K562 (cell line): Measurements from ENCODE around the gene TRIM65. TPM values are rescaled to one million over a fixed set of nuclear protein-coding genes. Genes with fewer than 3 reads are reported as not detected.

ENCODE experiments used
- ELF4 ChIP-seq: fragments of 450-650 bp; formaldehyde crosslinking; IDR thresholded peaks from 2 replicates; pipeline ENCODE4 v1.4.0; 2022; ENCODE audit warnings: missing genetic modification characterization
- GABPB2 ChIP-seq: fragments of 250-450 bp; sonication (Bioruptor Pico); conservative IDR thresholded peaks from 2 replicates; pipeline ENCODE4 v1.5.1; 2021; ENCODE audit warnings: mild to moderate bottlenecking
- ILK ChIP-seq: fragments of 450-650 bp; IDR thresholded peaks from 2 replicates; pipeline ENCODE4 v1.6.1; 2016; ENCODE audit warnings: missing genetic modification characterization, low read depth, mild to moderate bottlenecking, missing compliant biosample characterization, moderate library complexity, borderline replicate concordance
- JUN ChIP-seq, 2 experiments: sonication (generic) in 1 of 2; formaldehyde crosslinking in 1 of 2; IDR thresholded peaks; 2 replicates each; pipeline versions ENCODE4 v1.6.1 to v1.8.0; 2012 to 2022; ENCODE audit warnings: borderline replicate concordance in 2 of 2, mild to moderate bottlenecking in 2 of 2, improper control_type of control experiment in 1 of 2, low read depth in 1 of 2, low read length in 1 of 2, missing genetic modification reagents in 1 of 2
- KDM4B ChIP-seq, 2 experiments: fragments of 450-650 bp in 1 of 2; sonication (generic) in 1 of 2; IDR thresholded peaks; 2 replicates each; pipeline ENCODE4 v1.6.1; 2016 to 2017; ENCODE audit warnings: borderline replicate concordance in 2 of 2, antibody characterized with exemption in 1 of 2, low read depth in 1 of 2, mild to moderate bottlenecking in 1 of 2
- MTA1 ChIP-seq: fragments of 450-650 bp; IDR thresholded peaks from 2 replicates; pipeline ENCODE4 v1.6.1; 2017; ENCODE audit warnings: borderline replicate concordance
- MTA2 ChIP-seq: fragments of 450-650 bp; IDR thresholded peaks from 2 replicates; pipeline ENCODE4 v1.6.1; 2016; ENCODE audit warnings: low read depth
- PRMT5 ChIP-seq: sonication (generic); formaldehyde crosslinking; IDR thresholded peaks from 2 replicates; pipeline ENCODE4 v1.5.0; 2020; ENCODE audit warnings: missing genetic modification reagents
- RBM14 ChIP-seq: fragments of 200-400 bp; formaldehyde crosslinking; IDR thresholded peaks from 2 replicates; pipeline ENCODE4 v1.6.1; 2018; ENCODE audit warnings: low read depth, mild to moderate bottlenecking, low read length, moderate library complexity, borderline replicate concordance; ENCODE audit not compliant: insufficient read depth
- SIN3A ChIP-seq, 2 experiments: fragments of 150-350 bp in 1 of 2; IDR thresholded peaks; 2 replicates each; pipeline ENCODE4 v1.6.1; 2011 to 2016; ENCODE audit warnings: borderline replicate concordance in 2 of 2, low read depth in 2 of 2, low read length in 2 of 2, mild to moderate bottlenecking in 2 of 2, moderate library complexity in 2 of 2; ENCODE audit not compliant: control insufficient read depth in 1 of 2
- SMARCA5 ChIP-seq: fragments of 450-650 bp; IDR thresholded peaks from 2 replicates; pipeline ENCODE4 v1.6.1; 2016
- TARDBP ChIP-seq: fragments of 450-650 bp; IDR thresholded peaks from 2 replicates; pipeline ENCODE4 v1.6.1; 2016
- TEAD2 ChIP-seq: fragments of 450-650 bp; IDR thresholded peaks from 2 replicates; pipeline ENCODE4 v1.6.1; 2016; ENCODE audit warnings: missing genetic modification characterization, control low read depth, missing compliant biosample characterization
- ZNF347 ChIP-seq: fragments of 450-650 bp; formaldehyde crosslinking; IDR thresholded peaks from 2 replicates; pipeline ENCODE4 v1.4.0; 2020; ENCODE audit warnings: low read depth, mild to moderate bottlenecking, moderate library complexity
- ZNF507 ChIP-seq: conservative IDR thresholded peaks from 2 replicates; pipeline ENCODE4 v1.6.1; 2017; ENCODE audit warnings: missing genetic modification characterization, missing compliant biosample characterization
- polyA plus RNA-seq, 8 experiments: library from polyadenylated mRNA; depleted of rRNA in 4 of 8; stranded (reverse) in 5 of 8; unstranded in 3 of 8; fragments of >200 nt; fragmentation: Nextera tagmentation in 2 of 8; fragmentation: Illumina TruSeq in 1 of 8; extraction: Ambion mirVana in 2 of 8; extraction: Trizol in 1 of 8; gene quantifications; 2 replicates each; pipeline versions ENCODE4 v1.2.1 to v1.2.3, GENCODE V29; 2011 to 2014; ENCODE audit warnings: inconsistent platforms in 1 of 8, missing spikeins in 1 of 8
- total RNA-seq, 7 experiments: library from RNA; depleted of rRNA in 6 of 7; stranded (reverse); fragments of >200 nt in 6 of 7; fragmentation: Illumina TruSeq in 2 of 7; extraction: Trizol in 2 of 7; gene quantifications; 2 replicates each; pipeline versions ENCODE4 v1.2.1 to v1.2.3, GENCODE V29; 2011 to 2021; ENCODE audit warnings: low replicate concordance in 1 of 7
- TF ChIP-seq, protein P1 (sequence below): fragments of 250-450 bp; sonication (Bioruptor Pico); IDR thresholded peaks from 2 replicates; pipeline ENCODE4 v1.8.0; 2022; ENCODE audit warnings: inconsistent platforms, mild to moderate bottlenecking, moderate library complexity, borderline replicate concordance
- TF ChIP-seq, protein P2 (sequence below), 3 experiments: fragments of 200-800 bp in 1 of 3; sonication (Bioruptor generic) in 1 of 3; sonication (generic) in 1 of 3; formaldehyde crosslinking in 1 of 3; IDR thresholded peaks; 2 replicates each; pipeline versions ENCODE4 v1.6.1 to v1.8.0; 2016 to 2022; ENCODE audit warnings: mild to moderate bottlenecking in 2 of 3, missing compliant biosample characterization in 2 of 3, missing genetic modification characterization in 2 of 3, missing genetic modification reagents in 1 of 3
- TF ChIP-seq, protein P3 (sequence below): fragments of 450-650 bp; formaldehyde crosslinking; IDR thresholded peaks from 2 replicates; pipeline ENCODE4 v1.4.0; 2020; ENCODE audit warnings: mild to moderate bottlenecking, mixed read lengths
- TF ChIP-seq, protein P4 (sequence below): fragments of 450-650 bp; IDR thresholded peaks from 2 replicates; pipeline ENCODE4 v1.6.1; 2018; ENCODE audit warnings: mild to moderate bottlenecking, low read depth; ENCODE audit not compliant: partially characterized antibody

Gene TRIM65
- total and polyA plus RNA-seq, 9 of the 15 experiments (the other 6 are each of a cell fraction or from before 2014, with no cell fraction given) = 2.8 to 45.7 (median 22.9) TPM

DNA sequence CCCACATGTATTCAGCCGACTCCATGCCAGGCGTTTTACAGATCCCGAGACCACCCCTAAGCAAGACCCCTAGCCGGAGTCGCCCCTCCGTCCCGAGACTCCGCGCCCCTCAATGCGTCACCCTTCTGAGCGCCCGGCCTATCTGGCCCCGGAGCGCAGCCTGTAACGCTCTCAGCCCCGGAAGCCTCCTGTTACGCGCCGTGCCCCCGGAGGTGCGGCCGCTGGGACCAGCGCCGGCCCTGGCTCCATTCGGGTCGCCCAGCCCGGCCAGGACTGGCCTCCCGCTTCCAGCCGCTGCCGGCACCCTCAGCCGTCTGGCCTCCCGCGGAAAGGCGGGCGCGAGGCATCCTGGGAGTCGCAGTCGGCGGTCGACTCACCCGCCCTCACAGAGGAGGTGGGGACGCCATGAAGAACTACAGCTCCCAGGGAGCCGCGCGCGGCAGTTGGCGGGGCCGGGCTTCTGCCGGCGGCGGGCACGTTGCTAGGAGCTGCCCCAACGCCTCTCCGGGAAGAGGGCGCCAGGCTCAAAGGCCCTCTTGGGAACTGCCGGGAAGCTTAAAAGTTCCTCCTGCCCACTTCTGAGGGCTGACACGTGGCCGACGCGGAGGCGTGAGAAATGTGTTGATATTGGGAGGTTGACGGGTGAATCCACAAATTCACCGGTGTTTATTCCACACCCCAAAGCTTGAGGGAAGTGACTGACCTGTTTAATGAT, 44.1 kb upstream of the TRIM65 start, which contains the start of gene FBF1 (continued):
- TF ChIP-seq, protein P1, sequence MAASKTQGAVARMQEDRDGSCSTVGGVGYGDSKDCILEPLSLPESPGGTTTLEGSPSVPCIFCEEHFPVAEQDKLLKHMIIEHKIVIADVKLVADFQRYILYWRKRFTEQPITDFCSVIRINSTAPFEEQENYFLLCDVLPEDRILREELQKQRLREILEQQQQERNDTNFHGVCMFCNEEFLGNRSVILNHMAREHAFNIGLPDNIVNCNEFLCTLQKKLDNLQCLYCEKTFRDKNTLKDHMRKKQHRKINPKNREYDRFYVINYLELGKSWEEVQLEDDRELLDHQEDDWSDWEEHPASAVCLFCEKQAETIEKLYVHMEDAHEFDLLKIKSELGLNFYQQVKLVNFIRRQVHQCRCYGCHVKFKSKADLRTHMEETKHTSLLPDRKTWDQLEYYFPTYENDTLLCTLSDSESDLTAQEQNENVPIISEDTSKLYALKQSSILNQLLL = no peak
- TF ChIP-seq ELF4 (CRISPR knock-in tag) = no peak
- TF ChIP-seq, protein P2, sequence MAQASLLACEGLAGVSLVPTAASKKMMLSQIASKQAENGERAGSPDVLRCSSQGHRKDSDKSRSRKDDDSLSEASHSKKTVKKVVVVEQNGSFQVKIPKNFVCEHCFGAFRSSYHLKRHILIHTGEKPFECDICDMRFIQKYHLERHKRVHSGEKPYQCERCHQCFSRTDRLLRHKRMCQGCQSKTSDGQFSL (CRISPR knock-in tag; IDR thresholded peaks at IDR 0.05) = no peak
- TF ChIP-seq, protein P2 (tag; IDR thresholded peaks at IDR 0.05) = no peak
- no peak for TF ChIP-seq ZNF507 (tag)
- TF ChIP-seq PRMT5 (CRISPR knock-in tag) = no peak
- 0 out of 2 replicates have a peak, but pooled peaks have one; percentile 17 for TF ChIP-seq MTA2
- no peak for TF ChIP-seq TEAD2 (tag)
- TF ChIP-seq KDM4B (IDR thresholded peaks at IDR 0.05; ENCODE audit: borderline replicate concordance in 2 of 2, low read depth in 1 of 2) = 0 out of 4 replicates have a peak, but pooled peaks of 1 of the 2 experiments have one; percentile 42
- peak; percentile 87 to 89 for TF ChIP-seq SIN3A (IDR thresholded peaks at IDR 0.05; ENCODE audit: borderline replicate concordance in 2 of 2, control insufficient read depth in 1 of 2, low read depth in 2 of 2, low read length in 2 of 2)
- TF ChIP-seq RBM14 = no peak
- no peak for TF ChIP-seq ILK (tag)
- TF ChIP-seq, protein P3, sequence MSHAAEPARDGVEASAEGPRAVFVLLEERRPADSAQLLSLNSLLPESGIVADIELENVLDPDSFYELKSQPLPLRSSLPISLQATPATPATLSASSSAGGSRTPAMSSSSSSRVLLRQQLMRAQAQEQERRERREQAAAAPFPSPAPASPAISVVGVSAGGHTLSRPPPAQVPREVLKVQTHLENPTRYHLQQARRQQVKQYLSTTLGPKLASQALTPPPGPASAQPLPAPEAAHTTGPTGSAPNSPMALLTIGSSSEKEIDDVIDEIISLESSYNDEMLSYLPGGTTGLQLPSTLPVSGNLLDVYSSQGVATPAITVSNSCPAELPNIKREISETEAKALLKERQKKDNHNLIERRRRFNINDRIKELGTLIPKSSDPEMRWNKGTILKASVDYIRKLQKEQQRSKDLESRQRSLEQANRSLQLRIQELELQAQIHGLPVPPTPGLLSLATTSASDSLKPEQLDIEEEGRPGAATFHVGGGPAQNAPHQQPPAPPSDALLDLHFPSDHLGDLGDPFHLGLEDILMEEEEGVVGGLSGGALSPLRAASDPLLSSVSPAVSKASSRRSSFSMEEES = no peak
- TF ChIP-seq, protein P4, sequence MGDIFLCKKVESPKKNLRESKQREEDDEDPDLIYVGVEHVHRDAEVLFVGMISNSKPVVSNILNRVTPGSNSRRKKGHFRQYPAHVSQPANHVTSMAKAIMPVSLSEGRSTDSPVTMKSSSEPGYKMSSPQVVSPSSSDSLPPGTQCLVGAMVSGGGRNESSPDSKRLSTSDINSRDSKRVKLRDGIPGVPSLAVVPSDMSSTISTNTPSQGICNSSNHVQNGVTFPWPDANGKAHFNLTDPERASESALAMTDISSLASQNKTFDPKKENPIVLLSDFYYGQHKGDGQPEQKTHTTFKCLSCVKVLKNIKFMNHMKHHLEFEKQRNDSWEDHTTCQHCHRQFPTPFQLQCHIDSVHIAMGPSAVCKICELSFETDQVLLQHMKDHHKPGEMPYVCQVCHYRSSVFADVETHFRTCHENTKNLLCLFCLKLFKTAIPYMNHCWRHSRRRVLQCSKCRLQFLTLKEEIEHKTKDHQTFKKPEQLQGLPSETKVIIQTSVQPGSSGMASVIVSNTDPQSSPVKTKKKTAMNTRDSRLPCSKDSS = no peak
- no peak; the same call in 1 of the 2 replicates for TF ChIP-seq MTA1
- no peak for TF ChIP-seq ZNF347 (CRISPR knock-in tag)
- no peak for TF ChIP-seq GABPB2 (CRISPR knock-in tag)
- TF ChIP-seq TARDBP = peak; percentile 74
- peak; percentile 64; the same call in 1 of the 2 replicates for TF ChIP-seq JUN (IDR thresholded peaks at IDR 0.05; ENCODE audit: borderline replicate concordance, low read depth, low read length)
- TF ChIP-seq JUN (CRISPR knock-in tag; IDR thresholded peaks at IDR 0.05; ENCODE audit: borderline replicate concordance) = no peak
- TF ChIP-seq SMARCA5 = no peak
